Activated naive CD4-positive, alpha-beta T cell treated with anti-CD3 and anti-CD28 coated beads, Interleukin-2, amount 10 ng/mL, durations not matched to agents 5 hours and 36 hours (primary cell): Measurements from ENCODE around the gene CORO2B. TPM values are rescaled to one million over a fixed set of nuclear protein-coding genes. Genes with fewer than 3 reads are reported as not detected.

Experiments used
- total RNA-seq, 2 experiments: library from RNA; stranded (reverse); gene quantifications; one replicate each; pipeline ENCODE4 v1.2.3, GENCODE V29; 2021

CORO2B gene, protein sequence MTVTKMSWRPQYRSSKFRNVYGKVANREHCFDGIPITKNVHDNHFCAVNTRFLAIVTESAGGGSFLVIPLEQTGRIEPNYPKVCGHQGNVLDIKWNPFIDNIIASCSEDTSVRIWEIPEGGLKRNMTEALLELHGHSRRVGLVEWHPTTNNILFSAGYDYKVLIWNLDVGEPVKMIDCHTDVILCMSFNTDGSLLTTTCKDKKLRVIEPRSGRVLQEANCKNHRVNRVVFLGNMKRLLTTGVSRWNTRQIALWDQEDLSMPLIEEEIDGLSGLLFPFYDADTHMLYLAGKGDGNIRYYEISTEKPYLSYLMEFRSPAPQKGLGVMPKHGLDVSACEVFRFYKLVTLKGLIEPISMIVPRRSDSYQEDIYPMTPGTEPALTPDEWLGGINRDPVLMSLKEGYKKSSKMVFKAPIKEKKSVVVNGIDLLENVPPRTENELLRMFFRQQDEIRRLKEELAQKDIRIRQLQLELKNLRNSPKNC
- not detected for total RNA-seq

DNA sequence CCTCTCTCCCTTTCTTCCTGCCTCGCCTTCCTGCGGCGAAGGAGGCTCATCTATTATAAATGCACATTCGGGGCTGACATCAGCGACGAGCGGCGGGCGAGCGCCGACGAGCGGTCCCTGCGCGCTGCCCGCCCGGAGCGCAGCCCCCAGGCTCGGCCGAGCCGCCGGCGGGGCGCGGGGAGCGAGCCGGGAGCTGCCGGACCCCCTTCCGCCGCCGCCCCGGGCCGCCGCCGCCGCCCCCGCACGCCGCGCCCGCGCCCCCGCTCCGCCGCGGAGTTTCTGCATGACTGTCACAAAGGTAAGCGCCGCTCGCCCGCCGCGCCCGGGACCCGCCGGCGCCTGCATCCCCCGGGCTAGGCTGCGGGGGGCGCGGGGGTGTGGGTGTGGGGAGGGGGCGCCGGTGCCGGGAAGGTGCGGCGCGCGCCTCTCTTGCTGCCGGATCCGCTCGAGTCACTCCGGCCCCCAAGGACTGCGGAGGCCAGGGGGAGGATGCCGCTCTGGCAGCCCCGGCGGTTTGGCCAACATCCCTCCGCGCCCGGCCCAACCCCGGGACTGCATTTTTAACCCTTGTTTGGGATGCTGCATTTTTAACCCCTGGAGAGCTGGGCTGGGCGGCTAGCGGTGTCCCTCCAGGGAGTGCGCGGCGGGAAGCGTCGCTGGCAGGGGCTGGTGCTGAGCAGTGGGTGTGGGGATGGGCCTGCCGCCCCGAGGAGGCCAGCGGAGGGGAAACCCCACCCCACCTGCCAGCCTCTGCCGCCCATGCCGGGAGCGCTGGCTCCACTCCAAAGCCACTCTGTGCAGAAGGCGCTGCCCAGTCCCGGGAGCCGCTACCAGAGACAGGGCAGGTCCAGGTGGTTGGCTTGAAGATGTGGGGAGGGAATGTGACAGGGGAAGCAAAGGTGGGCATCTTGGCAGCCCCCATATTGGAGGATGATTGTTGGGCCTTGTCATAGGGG is at the start of gene CORO2B:
TSS of gene CORO2B (plus strand) at position 14 of the 956 bp plus-strand sequence. CDS start at position 284, 270 bp downstream.

Other genes starting within 250 kb of the CORO2B start
- gene ITGA11, start 146.8 kb upstream of the CORO2B start, total RNA-seq: 1 to 10 TPM in 1 of 2 experiments, under 1 TPM in 1; 0.60 to 1.2 TPM
- gene ANP32A, start 241.9 kb downstream of the CORO2B start, total RNA-seq: 100 to 1,000 TPM; 175 to 182 TPM